Activated CD8-positive, alpha-beta T cell treated with anti-CD3 and anti-CD28 coated beads for 36 hours (primary cell): ENCODE data around the gene AMIGO3. TPM values are rescaled to one million over a fixed set of nuclear protein-coding genes. Genes with fewer than 3 reads are reported as not detected.
A peak's percentile ranks its signal among the peaks of the same experiment; 100 is the strongest.

Experiments used
- ATAC-seq: fragments of 200-7000 bp; cut with Tn5 transposase; one replicate; pipeline ENCODE4 v1.10.0; 2021; ENCODE audit warnings: mild to moderate bottlenecking, moderate library complexity
- CTCF ChIA-PET: fragments of 350-600 bp; sonication (Branson Sonifier 250); formaldehyde crosslinking; loops from one replicate; lab custom pipeline; 2021; ENCODE audit warnings: antibody characterized with exemption; lab: Charles Lee
- POLR2A ChIA-PET: fragments of 350-600 bp; sonication (Branson Sonifier 250); formaldehyde crosslinking; loops from one replicate; lab custom pipeline; 2021; ENCODE audit warnings: antibody characterized with exemption; lab: Charles Lee
- DNase-seq: peaks from one replicate; pipeline ENCODE4 v3.0.0-alpha.2; 2020
- H3K27ac Mint-ChIP-seq: one replicate; pipeline ENCODE4 v1.8.0; 2021; ENCODE audit warnings: mild to moderate bottlenecking, mixed read lengths
- H3K27me3 Mint-ChIP-seq: one replicate; pipeline ENCODE4 v1.8.0; 2021; ENCODE audit warnings: mixed read lengths
- H3K36me3 Mint-ChIP-seq: one replicate; pipeline ENCODE4 v1.8.0; 2021; ENCODE audit warnings: low read depth, mixed read lengths
- H3K4me1 Mint-ChIP-seq: one replicate; pipeline ENCODE4 v1.8.0; 2021; ENCODE audit warnings: low read depth, mixed read lengths
- H3K4me3 Mint-ChIP-seq: one replicate; pipeline ENCODE4 v1.8.0; 2021; ENCODE audit warnings: mild to moderate bottlenecking, moderate library complexity, mixed read lengths
- H3K9me3 Mint-ChIP-seq: one replicate; pipeline ENCODE4 v1.8.0; 2021; ENCODE audit warnings: mixed read lengths
- intact Hi-C: fragments of 100-400 bp; cut with micrococcal nuclease; formaldehyde crosslinking; loops from one replicate; pipeline ENCODE4 v1.10.0; 2022
- total RNA-seq, 2 experiments: library from RNA; stranded (reverse); gene quantifications; one replicate each; pipeline ENCODE4 v1.2.3, GENCODE V29; 2021
- TF ChIP-seq, protein P1 (sequence below): fragments of 200-600 bp; IDR thresholded peaks from one replicate; pipeline ENCODE4 v1.8.0; 2022; ENCODE audit warnings: antibody characterized with exemption, mild to moderate bottlenecking

Gene AMIGO3
- total RNA-seq, 2 experiments from 2014 or later = 0.23 TPM; not detected in 1

DNA sequence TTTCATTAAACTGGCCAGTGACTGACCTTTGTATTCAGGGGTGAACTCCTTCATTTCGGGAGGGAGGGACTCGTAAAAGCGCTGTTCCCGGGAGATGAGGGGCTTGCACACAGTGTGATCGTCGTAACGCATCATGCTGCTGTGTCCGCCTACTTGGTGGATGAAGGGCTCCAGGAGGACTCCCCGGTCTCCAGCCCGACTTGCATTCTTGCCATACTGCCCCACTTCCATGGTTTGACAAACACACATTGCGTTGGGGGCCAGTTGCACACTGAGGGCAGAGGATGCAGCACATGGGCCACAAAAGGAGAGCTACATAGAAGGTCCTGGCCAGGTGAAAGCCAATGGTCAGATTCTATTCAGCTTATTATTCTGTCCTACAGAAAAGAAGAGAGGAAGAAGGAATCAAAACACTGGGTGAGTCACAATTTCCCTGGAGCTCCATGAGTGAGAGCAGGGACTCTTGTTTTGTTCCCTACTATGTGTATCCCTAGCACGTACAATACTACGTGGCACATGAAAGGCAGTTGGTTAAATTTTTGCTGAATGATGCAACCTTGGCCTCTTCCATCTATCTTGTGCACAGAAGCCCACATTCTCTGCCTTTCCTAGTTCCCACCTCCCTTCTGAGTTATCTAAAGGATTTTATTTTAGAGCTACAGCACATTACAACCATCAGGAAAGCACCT is 28.5 kb upstream of the AMIGO3 start:
- POLR2A ChIA-PET = interaction anchor here (0.6 kb wide), 1 partner anchor 183 kb away, joined by 3 read pairs; no protein-coding TSS in a partner anchor
- no peak for DNase-seq
- H3K27me3 Mint-ChIP-seq = no peaks in the 10 kb centered on the region
- CTCF ChIA-PET = interaction anchor here (0.9 to 1.6 kb wide), 4 partner anchors 29 to 92 kb away, joined by 3 to 4 read pairs (median 3); no protein-coding TSS in a partner anchor
- H3K4me3 Mint-ChIP-seq = no peak overlapping the region
- H3K9me3 Mint-ChIP-seq = no peaks in the 10 kb centered on the region
- H3K36me3 Mint-ChIP-seq = peaks cover 8% of the 10 kb centered on the region
- TF ChIP-seq, protein P1, sequence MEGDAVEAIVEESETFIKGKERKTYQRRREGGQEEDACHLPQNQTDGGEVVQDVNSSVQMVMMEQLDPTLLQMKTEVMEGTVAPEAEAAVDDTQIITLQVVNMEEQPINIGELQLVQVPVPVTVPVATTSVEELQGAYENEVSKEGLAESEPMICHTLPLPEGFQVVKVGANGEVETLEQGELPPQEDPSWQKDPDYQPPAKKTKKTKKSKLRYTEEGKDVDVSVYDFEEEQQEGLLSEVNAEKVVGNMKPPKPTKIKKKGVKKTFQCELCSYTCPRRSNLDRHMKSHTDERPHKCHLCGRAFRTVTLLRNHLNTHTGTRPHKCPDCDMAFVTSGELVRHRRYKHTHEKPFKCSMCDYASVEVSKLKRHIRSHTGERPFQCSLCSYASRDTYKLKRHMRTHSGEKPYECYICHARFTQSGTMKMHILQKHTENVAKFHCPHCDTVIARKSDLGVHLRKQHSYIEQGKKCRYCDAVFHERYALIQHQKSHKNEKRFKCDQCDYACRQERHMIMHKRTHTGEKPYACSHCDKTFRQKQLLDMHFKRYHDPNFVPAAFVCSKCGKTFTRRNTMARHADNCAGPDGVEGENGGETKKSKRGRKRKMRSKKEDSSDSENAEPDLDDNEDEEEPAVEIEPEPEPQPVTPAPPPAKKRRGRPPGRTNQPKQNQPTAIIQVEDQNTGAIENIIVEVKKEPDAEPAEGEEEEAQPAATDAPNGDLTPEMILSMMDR = no peak
- H3K27ac Mint-ChIP-seq = no peak overlapping the region
- H3K4me1 Mint-ChIP-seq = peaks cover 6% of the 10 kb centered on the region
- ATAC-seq = no peak
- intact Hi-C loops = no loop called here

DNA sequence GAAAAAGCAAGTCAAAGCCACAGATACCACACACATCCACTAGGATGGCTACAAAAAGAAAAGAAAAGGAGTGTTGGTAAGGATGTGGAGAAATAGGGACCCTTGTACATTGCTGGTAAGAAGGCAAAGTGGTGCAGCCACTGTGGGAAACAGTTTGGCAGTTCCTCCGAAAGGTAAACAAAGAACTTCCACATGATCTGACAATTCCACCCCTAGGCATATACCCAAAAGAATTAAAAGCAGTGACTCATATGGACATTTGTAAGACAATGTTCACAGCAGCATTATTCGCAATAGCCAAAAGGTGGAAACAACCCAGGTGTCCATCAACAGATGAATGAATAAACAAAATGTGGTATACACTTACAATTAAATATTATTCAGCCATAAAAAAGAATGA is 26.5 kb upstream of the AMIGO3 start:
- DNase-seq (no peak), ATAC-seq (no peak)
- no peaks in the 10 kb centered on the region for H3K27me3 Mint-ChIP-seq
- CTCF ChIA-PET = interaction anchor here (0.9 kb wide), 1 partner anchor 57 kb away, joined by 3 read pairs; the partner anchor contains the start of gene INKA1
- no peaks in the 10 kb centered on the region for H3K9me3 Mint-ChIP-seq
- H3K36me3 Mint-ChIP-seq = peaks cover 8% of the 10 kb centered on the region
- POLR2A ChIA-PET = no interaction called here
- peaks cover 6% of the 10 kb centered on the region for H3K4me1 Mint-ChIP-seq
- H3K27ac Mint-ChIP-seq = no peak overlapping the region
- intact Hi-C loops = no loop called here
- TF ChIP-seq, protein P1 = no peak
- no peak overlapping the region for H3K4me3 Mint-ChIP-seq

DNA sequence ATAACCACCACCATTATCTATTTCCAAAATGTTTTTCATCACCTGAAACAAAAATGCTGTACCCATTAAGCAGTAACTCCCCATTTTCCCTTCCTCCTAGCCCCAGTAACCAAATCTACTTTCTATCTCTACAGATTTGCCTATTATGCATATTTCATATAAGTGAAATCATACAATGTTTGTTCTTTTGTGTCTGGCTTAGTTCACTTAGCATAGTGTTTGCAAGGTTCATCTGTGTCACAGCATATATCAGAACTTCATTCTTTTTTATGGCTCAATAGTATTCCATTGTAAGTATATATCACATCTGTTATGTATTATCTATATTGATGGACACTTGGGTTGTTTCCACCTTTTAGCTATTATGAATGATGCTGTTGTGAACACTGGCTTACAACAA is 20.9 kb upstream of the AMIGO3 start:
- peaks cover 6% of the 10 kb centered on the region for H3K4me1 Mint-ChIP-seq
- H3K36me3 Mint-ChIP-seq = peaks cover 21% of the 10 kb centered on the region
- TF ChIP-seq, protein P1 = no peak
- no peaks in the 10 kb centered on the region for H3K9me3 Mint-ChIP-seq
- intact Hi-C loops = no loop called here
- H3K27ac Mint-ChIP-seq = no peak overlapping the region
- DNase-seq (no peak), ATAC-seq (no peak)
- H3K4me3 Mint-ChIP-seq = no peak overlapping the region
- ChIA-PET POLR2A (interaction anchor here (0.8 kb wide), 1 partner anchor 563 kb away, joined by 3 read pairs; no protein-coding TSS in a partner anchor), CTCF (no interaction called here)
- no peaks in the 10 kb centered on the region for H3K27me3 Mint-ChIP-seq

DNA sequence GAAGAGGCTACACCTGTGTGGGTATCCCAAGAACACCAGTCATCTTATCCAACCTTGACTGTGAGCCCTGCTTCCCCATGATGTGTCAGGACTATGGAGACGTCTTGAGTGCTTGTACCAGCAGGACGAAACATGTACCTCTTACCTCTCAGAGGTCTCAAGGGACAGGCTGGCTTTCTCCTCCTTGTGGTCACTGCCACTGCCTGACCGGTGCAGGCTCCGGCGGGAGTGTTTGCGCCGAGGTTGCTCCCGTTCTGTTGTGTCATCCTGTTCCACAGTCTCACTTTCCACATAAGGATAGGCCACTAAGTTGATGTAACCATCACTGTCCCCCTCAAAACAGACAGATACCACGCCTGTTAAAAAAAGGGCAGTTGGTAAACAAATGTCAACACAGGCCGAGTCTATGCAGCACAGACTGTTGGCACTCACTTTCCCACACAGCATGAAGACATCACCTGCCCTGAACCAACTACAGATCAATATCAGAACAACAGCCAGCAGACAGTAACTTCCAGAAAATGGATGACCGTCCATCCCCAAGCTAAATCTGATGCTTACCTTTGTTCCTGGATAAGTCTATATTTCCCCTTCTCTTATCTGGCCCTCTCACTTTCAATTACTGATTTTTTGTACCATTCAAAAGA is 18.7 kb upstream of the AMIGO3 start:
- H3K4me3 Mint-ChIP-seq = no peak overlapping the region
- H3K9me3 Mint-ChIP-seq = no peaks in the 10 kb centered on the region
- POLR2A ChIA-PET = no interaction called here
- H3K27me3 Mint-ChIP-seq = no peaks in the 10 kb centered on the region
- intact Hi-C loops = no loop called here
- DNase-seq (no peak), ATAC-seq (no peak)
- peaks cover 22% of the 10 kb centered on the region for H3K36me3 Mint-ChIP-seq
- TF ChIP-seq, protein P1 = no peak
- CTCF ChIA-PET = no interaction called here
- H3K27ac Mint-ChIP-seq = peak overlapping the region; percentile 54
- peaks cover 4% of the 10 kb centered on the region for H3K4me1 Mint-ChIP-seq

DNA sequence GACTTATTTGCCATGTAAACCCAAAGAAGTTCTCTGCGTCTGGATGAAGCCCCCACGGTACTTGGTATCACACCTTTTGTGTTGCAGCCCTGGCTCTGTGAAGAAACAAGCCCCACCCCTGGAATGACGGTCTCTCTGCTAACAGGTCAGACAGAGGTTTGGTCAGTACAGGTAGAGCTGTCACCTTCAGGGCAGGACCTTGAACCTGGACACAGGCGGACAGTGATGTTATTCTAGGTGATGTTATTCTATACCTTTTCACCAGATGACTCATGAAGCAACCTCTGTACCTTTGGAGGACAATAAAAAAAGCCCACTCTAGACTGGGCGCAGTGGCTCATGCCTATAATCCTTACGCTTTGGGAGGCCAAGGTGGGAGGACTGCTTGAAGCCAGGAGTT is 15.3 kb upstream of the AMIGO3 start:
- CTCF ChIA-PET = interaction anchor here (1.2 kb wide), 1 partner anchor 104 kb away, joined by 5 read pairs; no protein-coding TSS in a partner anchor
- POLR2A ChIA-PET = interaction anchor here (1.1 to 1.4 kb wide), 4 partner anchors 10 to 63 kb away, joined by 3 to 7 read pairs (median 4); partner anchors contain the start of gene AMIGO3

More for the DNA sequence above, 15.3 kb upstream of the AMIGO3 start:
- Mint-ChIP-seq H3K4me3 (no peak overlapping the region), H3K27ac (no peak overlapping the region), H3K36me3 (peaks cover 30% of the 10 kb centered on the region), H3K4me1 (peaks cover 4% of the 10 kb centered on the region), H3K9me3 (no peaks in the 10 kb centered on the region), H3K27me3 (no peaks in the 10 kb centered on the region)
- TF ChIP-seq, protein P1 = no peak
- intact Hi-C loops = no loop called here
- DNase-seq (no peak), ATAC-seq (no peak)
